Gastrocnemius medialis (tissue), 4 donors: Measurements from ENCODE around the gene ADAMTS20.

ENCODE experiments used
- CTCF ChIP-seq, 5 experiments: fragments of 450-650 bp in 3 of 5; fragments of 200-600 bp in 2 of 5; sonication (generic) in 2 of 5; IDR thresholded peaks in 4 of 5; conservative IDR thresholded peaks in 1 of 5; 1 replicate in 4 of 5; 2 replicates in 1 of 5; pipeline ENCODE4 v1.5.1; 2016 to 2019; ENCODE audit warnings: antibody characterized with exemption in 5 of 5, mild to moderate bottlenecking in 3 of 5, moderate library complexity in 3 of 5
- POLR2A ChIP-seq, 2 donors: fragments of 450-650 bp; IDR thresholded peaks; one replicate each; pipeline ENCODE4 v1.6.1; 2017; ENCODE audit warnings: antibody characterized with exemption in 2 of 2, mild to moderate bottlenecking in 2 of 2, moderate library complexity in 2 of 2

GRCh38 chr12:43576162-43576561, 24.2 kb upstream of the ADAMTS20 start:
- TF ChIP-seq CTCF (IDR thresholded peaks at IDR 0.05 in 4 of 5, conservative IDR thresholded peaks at IDR 0.05 in 1 of 5) = no peak
- no peak for TF ChIP-seq POLR2A (IDR thresholded peaks at IDR 0.05)
